Body of pancreas (tissue), 4 donors: ENCODE measurements around the gene ETS1. TPM values are rescaled to one million over a fixed set of nuclear protein-coding genes. Genes with fewer than 3 reads are reported as not detected.

ENCODE experiments used
- ATAC-seq: fragments of 150-250 bp; one replicate; pipeline ENCODE4 v1.9.1; 2016
- DNase-seq, 4 donors: peaks; one replicate each; pipeline ENCODE4 v3.0.0-alpha.2; 2019
- H3K27ac ChIP-seq, 4 donors: fragments of 200-600 bp; sonication (generic); 1 replicate in 3 of 4; 2 replicates in 1 of 4; pipeline versions ENCODE4 v1.5.1 to v1.6.1; 2016 to 2019; ENCODE audit warnings: mild to moderate bottlenecking in 1 of 4, mixed read lengths in 1 of 4, moderate library complexity in 1 of 4
- H3K27me3 ChIP-seq, 2 donors: fragments of 200-600 bp; sonication (generic); one replicate each; pipeline ENCODE4 v1.6.0; 2016; ENCODE audit warnings: mild to moderate bottlenecking in 1 of 2
- H3K36me3 ChIP-seq, 2 donors: fragments of 200-600 bp; sonication (generic); replicated peaks in 1 of 2; 2 replicates each; pipeline ENCODE4 v1.5.1; 2016; ENCODE audit warnings: low read depth in 2 of 2; ENCODE audit not compliant: insufficient read depth in 1 of 2
- H3K4me1 ChIP-seq: fragments of 200-600 bp; sonication (generic); one replicate; pipeline ENCODE4 v1.6.0; 2016
- H3K4me3 ChIP-seq, 2 donors: fragments of 200-600 bp; sonication (generic); 1 replicate in 1 of 2; 2 replicates in 1 of 2; pipeline ENCODE4 v1.5.1; 2016 to 2019
- H3K9me3 ChIP-seq, 3 donors: fragments of 200-600 bp; sonication (generic); 1 replicate in 2 of 3; 2 replicates in 1 of 3; pipeline ENCODE4 v1.5.1; 2016
- CTCF ChIP-seq, 7 experiments: fragments of 450-650 bp in 4 of 7; fragments of 200-600 bp in 3 of 7; sonication (generic) in 3 of 7; IDR thresholded peaks; one replicate each; pipeline ENCODE4 v1.5.1; 2016 to 2019; ENCODE audit warnings: antibody characterized with exemption in 7 of 7
- POLR2A ChIP-seq, 3 donors: fragments of 450-650 bp; IDR thresholded peaks; one replicate each; pipeline ENCODE4 v1.6.1; 2016; ENCODE audit warnings: antibody characterized with exemption in 3 of 3, mild to moderate bottlenecking in 2 of 3
- WGBS, 2 donors: methylation state at CpG; one replicate each; pipeline ENCODE4 v1.1.5; 2017; 5-methylcytosine and 5-hydroxymethylcytosine counted together
- intact Hi-C: fragments of 100-400 bp; cut with DNase I; formaldehyde crosslinking; loops from one replicate; pipeline ENCODE4 v1.15.1; 2023
- total RNA-seq, 2 donors: library from RNA; depleted of rRNA; stranded (reverse); fragments of >200 nt; gene quantifications; one replicate each; pipeline ENCODE4 v1.1.0, GENCODE V29; 2016

Gene ETS1
- total RNA-seq, 2 donors from 2014 or later, result 20.0 to 22.7 TPM

GRCh38 chr11:128581561-128582272, 5.6 kb downstream of the ETS1 start:
- DNase-seq, result no peak
- no peak overlapping the region for H3K27ac ChIP-seq

GRCh38 chr11:128580612-128581011, 6.7 kb downstream of the ETS1 start:
- 65 to 78% methylated on average over 2 of the region's 2 CpGs for WGBS, 2 donors
- no peak overlapping the region for H3K4me3 ChIP-seq
- ATAC-seq (no peak), DNase-seq (no peak)
- no peaks in the 10 kb centered on the region for H3K36me3 ChIP-seq
- H3K27ac ChIP-seq, result no peak overlapping the region
- intact Hi-C loops, result no loop called here
- TF ChIP-seq CTCF (IDR thresholded peaks at IDR 0.05), result no peak
- no peak for TF ChIP-seq POLR2A (IDR thresholded peaks at IDR 0.05)
- H3K9me3 ChIP-seq, result no peaks in the 10 kb centered on the region
- no peaks in the 10 kb centered on the region for H3K27me3 ChIP-seq
- H3K4me1 ChIP-seq, result peaks cover 13% of the 10 kb centered on the region

More at GRCh38 chr11:128581561-128582272, 5.6 kb downstream of the ETS1 start:
- no peak for TF ChIP-seq POLR2A (IDR thresholded peaks at IDR 0.05)
- TF ChIP-seq CTCF (IDR thresholded peaks at IDR 0.05), result no peak
- no peak overlapping the region for H3K4me3 ChIP-seq
- H3K36me3 ChIP-seq, result no peaks in the 10 kb centered on the region
- H3K4me1 ChIP-seq, result peaks cover 2% of the 10 kb centered on the region
- no peaks in the 10 kb centered on the region for H3K27me3 ChIP-seq
- intact Hi-C loops, result no loop called here
- no peak for ATAC-seq
- H3K9me3 ChIP-seq, result no peaks in the 10 kb centered on the region
- WGBS, 2 donors, result 75 to 77% methylated on average over 7 of the region's 7 CpGs

GRCh38 chr11:128579798-128580504, 7.4 kb downstream of the ETS1 start:
- 82 to 85% methylated on average over 4 of the region's 4 CpGs for WGBS, 2 donors
- Histone ChIP-seq H3K9me3 (no peaks in the 10 kb centered on the region), H3K4me3 (no peak overlapping the region), H3K27ac (no peak overlapping the region), H3K4me1 (peaks cover 17% of the 10 kb centered on the region), H3K36me3 (no peaks in the 10 kb centered on the region), H3K27me3 (no peaks in the 10 kb centered on the region)
- ATAC-seq (no peak), DNase-seq (no peak)
- TF ChIP-seq CTCF (IDR thresholded peaks at IDR 0.05) (no peak), POLR2A (IDR thresholded peaks at IDR 0.05) (no peak)
- intact Hi-C loops, result no loop called here

GRCh38 chr11:128576555-128576954, 10.8 kb downstream of the ETS1 start:
- H3K27me3 ChIP-seq, result no peaks in the 10 kb centered on the region
- no peak overlapping the region for H3K4me3 ChIP-seq
- intact Hi-C loops, result no loop called here
- no peaks in the 10 kb centered on the region for H3K36me3 ChIP-seq
- 36 to 48% methylated on average over 8 of the region's 8 CpGs for WGBS, 2 donors
- no peak for ATAC-seq
- peak overlapping the region in 3 of 4 donors; percentile 39 to 71 (median 65) for H3K27ac ChIP-seq
- no peaks in the 10 kb centered on the region for H3K9me3 ChIP-seq
- DNase-seq, result no peak
- peaks cover 17% of the 10 kb centered on the region for H3K4me1 ChIP-seq
- no peak for TF ChIP-seq CTCF (IDR thresholded peaks at IDR 0.05)
- TF ChIP-seq POLR2A (IDR thresholded peaks at IDR 0.05), result no peak
